ENCODE measurements around the gene KRT33B.

- no peak for TF ChIP-seq CTCF (IDR thresholded peaks at IDR 0.05)
- TF ChIP-seq POLR2AphosphoS5 (IDR thresholded peaks at IDR 0.05) = no peak
Observed at GRCh38 chr17:41328207-41328606, 41.4 kb downstream of the KRT33B start.
